HL-60 (cell line): Measurements from ENCODE around the gene FGF22.

Experiments used
- POLR2AphosphoS5 ChIP-seq: IDR thresholded peaks from 2 replicates; pipeline ENCODE4 v1.6.1; 2012; ENCODE audit warnings: low read depth
- SPI1 ChIP-seq: IDR thresholded peaks from 2 replicates; pipeline ENCODE4 v1.6.1; 2012; ENCODE audit warnings: low read depth, mild to moderate bottlenecking, borderline replicate concordance
- TF ChIP-seq, protein P1 (sequence below): IDR thresholded peaks from one replicate; pipeline ENCODE4 v1.5.1; 2011; ENCODE audit warnings: low read length, control low read depth, inconsistent platforms; ENCODE audit not compliant: insufficient read depth
- TF ChIP-seq, protein P2 (sequence below): IDR thresholded peaks from 2 replicates; pipeline ENCODE4 v1.6.1; 2012; ENCODE audit warnings: low read depth; ENCODE audit not compliant: insufficient replicate concordance

DNA sequence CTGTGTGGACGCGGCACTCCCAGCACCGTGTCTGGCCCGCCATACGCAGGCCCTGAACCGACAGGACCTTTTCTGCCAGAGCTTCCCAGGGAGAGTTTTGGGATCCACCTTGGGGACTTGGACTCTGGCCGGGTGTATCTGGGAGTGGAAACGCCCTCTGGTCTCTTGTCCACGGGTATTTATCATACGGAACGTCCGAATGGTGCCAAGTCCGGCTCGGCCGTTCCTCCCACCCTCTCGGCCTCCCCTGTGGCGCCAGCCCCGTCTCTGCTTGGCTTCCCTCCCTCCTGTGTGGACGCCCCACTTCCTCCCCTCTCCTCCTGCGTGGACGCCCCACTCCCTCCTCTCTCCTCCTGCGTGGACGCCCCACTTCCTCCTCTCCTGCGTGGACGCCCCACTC lies 37.9 kb upstream of the FGF22 start:
- TF ChIP-seq, protein P1, sequence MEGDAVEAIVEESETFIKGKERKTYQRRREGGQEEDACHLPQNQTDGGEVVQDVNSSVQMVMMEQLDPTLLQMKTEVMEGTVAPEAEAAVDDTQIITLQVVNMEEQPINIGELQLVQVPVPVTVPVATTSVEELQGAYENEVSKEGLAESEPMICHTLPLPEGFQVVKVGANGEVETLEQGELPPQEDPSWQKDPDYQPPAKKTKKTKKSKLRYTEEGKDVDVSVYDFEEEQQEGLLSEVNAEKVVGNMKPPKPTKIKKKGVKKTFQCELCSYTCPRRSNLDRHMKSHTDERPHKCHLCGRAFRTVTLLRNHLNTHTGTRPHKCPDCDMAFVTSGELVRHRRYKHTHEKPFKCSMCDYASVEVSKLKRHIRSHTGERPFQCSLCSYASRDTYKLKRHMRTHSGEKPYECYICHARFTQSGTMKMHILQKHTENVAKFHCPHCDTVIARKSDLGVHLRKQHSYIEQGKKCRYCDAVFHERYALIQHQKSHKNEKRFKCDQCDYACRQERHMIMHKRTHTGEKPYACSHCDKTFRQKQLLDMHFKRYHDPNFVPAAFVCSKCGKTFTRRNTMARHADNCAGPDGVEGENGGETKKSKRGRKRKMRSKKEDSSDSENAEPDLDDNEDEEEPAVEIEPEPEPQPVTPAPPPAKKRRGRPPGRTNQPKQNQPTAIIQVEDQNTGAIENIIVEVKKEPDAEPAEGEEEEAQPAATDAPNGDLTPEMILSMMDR = no peak
- TF ChIP-seq POLR2AphosphoS5 (no peak), SPI1 (no peak)
- TF ChIP-seq, protein P2, sequence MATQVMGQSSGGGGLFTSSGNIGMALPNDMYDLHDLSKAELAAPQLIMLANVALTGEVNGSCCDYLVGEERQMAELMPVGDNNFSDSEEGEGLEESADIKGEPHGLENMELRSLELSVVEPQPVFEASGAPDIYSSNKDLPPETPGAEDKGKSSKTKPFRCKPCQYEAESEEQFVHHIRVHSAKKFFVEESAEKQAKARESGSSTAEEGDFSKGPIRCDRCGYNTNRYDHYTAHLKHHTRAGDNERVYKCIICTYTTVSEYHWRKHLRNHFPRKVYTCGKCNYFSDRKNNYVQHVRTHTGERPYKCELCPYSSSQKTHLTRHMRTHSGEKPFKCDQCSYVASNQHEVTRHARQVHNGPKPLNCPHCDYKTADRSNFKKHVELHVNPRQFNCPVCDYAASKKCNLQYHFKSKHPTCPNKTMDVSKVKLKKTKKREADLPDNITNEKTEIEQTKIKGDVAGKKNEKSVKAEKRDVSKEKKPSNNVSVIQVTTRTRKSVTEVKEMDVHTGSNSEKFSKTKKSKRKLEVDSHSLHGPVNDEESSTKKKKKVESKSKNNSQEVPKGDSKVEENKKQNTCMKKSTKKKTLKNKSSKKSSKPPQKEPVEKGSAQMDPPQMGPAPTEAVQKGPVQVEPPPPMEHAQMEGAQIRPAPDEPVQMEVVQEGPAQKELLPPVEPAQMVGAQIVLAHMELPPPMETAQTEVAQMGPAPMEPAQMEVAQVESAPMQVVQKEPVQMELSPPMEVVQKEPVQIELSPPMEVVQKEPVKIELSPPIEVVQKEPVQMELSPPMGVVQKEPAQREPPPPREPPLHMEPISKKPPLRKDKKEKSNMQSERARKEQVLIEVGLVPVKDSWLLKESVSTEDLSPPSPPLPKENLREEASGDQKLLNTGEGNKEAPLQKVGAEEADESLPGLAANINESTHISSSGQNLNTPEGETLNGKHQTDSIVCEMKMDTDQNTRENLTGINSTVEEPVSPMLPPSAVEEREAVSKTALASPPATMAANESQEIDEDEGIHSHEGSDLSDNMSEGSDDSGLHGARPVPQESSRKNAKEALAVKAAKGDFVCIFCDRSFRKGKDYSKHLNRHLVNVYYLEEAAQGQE = no peak
